NCI-H510A treated with DMSO at 0.1 percent for 48 hours (cell line): Measurements from ENCODE around the gene PRSS3.
A peak's percentile ranks its signal among the peaks of the same experiment; 100 is the strongest.
"Not testable (repeated sequence)": the region's sequence is repeated elsewhere in the genome, so short reads cannot be mapped to it uniquely, and the experiment has no call there.

ENCODE experiments used
- DNase-seq: peaks from one replicate; lab custom pipeline; 2025; lab: John Stamatoyannopoulos, UW

Gene PRSS3

DNA sequence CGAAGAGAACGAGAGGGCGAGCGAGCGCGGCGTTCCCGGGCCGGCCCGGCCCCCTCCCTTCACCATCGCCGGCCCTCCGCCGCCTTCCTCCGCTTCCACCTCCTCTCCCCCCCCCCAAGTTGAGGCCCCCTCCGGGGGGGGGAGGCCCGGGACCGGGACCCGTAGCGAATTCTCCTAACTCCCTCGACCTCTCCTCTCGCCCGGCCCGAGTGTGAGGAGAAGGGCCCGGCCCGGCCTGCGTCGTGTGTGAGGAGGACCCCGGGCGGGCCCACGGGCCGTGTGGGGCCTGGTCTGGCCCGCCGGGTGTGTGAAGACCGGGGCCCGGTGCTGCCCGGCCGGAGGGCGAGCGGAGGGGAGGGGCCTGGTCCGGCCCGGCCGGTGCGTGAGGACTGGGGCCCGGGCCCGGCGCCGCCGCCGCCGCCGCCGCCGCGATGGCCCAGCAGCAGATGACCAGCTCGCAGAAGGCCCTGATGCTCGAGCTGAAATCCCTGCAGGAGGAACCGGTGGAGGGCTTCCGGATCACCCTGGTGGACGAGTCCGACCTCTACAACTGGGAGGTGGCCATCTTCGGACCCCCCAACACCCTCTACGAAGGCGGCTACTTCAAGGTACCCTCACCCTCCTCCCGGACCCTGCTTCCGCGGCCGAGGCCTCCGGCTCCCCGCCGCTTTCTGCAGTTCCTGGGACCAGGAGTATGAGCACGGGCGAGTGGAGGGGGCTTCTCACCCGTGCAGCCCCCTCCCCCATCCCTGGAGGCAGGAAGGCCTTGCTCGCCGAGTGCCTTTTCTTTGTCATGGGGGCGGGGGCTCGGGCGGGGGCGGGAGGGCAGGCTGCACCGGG, 22.2 kb downstream of the PRSS3 start:
- peak; percentile 13 for DNase-seq

DNA sequence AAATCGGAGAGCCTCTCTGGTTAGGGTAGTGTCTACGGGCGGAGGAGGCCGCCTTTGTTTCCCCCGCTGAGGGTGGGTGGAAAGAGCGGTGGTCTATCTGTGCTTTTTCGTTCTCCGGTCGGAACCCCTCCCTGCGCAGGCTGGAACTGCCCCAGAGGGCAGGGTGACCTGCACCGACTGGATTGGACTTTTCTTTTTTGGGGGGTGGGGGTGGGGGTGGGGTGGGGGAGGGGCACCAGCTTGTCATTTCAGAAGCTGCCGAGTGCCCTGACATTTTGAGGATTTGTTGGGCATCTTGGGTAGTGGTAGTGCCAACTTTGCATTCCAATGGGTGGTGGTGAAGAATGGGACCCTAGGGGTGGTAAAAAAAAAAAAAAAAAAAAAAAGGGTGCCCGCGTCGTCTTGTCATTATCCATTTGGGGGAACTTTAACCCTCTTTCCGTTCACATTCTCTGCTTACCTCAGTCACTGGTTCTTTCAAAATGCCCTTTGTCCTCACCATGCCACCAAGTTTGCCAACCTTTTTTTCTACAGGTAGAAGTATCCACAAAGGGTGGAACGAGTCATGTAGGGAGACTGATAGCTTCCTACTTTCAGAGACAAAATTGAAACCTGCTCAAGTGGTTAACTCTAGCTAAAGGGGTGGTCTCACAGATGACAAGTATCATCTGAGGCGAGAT, 22.9 kb downstream of the PRSS3 start:
- DNase-seq, result no peak

DNA sequence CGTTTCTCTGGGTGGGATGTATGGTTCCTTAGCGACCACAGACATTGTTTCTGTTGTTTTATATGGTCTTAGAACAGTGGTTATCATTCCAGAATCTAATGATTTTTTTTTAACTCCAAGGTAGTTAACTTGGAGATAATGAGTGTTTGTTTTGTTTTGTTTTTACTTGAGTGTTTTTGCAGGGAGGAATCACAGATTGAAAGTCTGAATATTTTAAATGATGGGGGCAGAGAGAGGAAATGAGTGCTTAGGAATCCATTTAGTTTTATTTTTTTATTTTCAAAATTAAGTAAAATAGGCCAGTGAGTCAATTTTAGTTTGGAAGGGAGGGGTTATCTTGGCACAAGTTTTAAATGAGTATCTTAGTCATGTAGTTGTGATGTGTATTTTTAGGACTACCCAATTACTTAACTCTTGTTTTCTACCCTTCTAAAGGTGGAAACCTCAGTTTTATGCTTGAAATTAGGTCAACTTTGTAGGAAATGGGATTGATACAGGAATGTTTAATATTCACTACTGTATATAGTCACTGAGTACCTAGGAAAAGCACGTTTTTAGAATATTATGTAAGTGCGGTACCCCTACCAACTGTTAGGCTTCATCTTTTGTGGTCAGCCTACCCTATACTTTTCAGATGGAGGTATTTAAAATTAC, 23.6 kb downstream of the PRSS3 start:
- DNase-seq, result no peak

DNA sequence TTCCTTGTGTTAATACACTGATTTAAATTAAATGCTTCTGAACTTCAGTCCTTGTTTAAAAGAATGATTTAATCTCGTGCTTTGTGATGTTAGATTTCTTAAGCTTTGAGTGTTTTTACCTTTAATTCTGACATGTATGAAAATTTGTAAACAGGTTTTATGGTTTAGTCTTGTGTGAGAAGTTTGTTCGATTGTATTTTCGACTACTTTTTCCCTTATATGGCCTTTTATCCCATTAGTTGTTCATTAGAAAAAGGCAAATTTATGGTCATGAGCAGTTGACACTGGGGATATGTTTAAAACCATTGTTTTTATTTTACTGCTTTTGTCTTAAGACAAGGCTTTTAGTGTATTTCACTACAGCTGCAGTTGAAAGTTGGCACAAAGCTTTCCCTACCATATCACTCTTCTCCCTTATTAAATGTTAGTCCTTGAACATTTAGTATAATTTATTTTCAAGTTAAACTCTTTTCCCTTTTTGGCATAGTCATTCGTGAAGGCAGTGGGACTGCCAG, 24.9 kb downstream of the PRSS3 start:
- no peak for DNase-seq

DNA sequence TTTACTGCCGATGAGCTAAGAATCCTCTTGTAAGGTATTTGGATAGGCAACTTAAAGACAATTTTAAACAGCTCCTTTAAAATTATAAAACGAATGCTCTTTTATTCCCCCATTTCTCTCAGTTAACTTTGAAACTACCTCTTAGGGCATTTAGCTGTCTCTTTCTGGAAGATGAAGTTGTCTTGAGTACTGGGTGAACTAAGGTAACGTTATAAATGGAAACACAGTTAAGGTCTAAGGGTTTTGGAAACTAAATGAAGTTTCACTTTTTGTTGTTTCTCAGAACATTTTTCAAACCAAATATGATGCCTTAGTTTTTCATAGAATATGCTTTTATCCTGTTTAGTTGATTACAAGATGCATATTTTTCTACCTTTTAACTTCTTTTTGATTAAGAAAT, 28.4 kb downstream of the PRSS3 start:
- DNase-seq, result no peak

DNA sequence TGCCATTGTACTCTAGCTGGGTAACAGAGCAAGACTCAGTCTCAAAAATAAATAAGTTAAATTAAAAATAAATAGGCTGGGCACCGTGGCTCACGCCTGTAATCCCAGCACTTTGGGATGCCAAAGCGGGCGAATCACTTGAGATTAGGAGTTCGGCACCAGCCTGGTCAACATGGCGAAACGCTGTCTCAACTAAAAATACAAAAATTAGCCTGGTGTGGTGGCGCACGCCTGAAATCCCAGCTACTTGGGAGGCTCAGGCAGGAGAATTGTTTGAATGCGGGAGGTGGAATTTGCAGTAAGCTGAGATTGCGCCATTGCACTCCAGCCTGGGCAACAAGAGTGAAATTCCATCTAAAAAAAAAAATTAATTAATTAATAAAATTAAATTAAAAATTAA, 31.9 kb downstream of the PRSS3 start:
- not testable (repeated sequence) for DNase-seq

DNA sequence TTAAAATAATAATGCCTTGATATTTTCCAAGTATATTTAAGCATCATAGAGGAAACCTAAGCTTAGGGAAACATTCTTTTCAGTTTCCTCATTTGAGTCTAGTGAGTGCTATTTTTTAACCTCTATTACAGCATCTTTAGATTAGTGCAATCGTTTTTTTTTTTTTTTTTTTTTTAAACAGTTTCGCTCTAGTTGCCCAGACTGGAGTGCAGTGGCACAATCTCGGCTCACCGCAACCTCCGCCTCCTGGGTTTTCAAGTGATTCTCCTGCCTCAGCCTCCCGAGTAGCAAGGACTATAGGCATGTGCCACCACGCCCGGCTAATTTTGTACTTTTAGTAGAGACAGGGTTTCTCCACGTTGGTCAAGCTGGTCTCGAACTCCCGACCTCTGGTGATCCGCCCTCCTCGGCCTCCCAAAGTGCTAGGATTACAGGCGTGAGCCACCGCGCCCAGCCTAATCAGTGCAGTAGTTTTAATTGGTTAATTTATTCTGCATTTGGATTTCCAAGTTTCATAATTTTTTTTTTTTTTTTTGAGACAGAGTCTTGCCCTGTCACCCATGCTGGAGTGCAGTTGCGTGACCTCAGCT, 34.4 kb downstream of the PRSS3 start:
- DNase-seq, result not testable (repeated sequence)

DNA sequence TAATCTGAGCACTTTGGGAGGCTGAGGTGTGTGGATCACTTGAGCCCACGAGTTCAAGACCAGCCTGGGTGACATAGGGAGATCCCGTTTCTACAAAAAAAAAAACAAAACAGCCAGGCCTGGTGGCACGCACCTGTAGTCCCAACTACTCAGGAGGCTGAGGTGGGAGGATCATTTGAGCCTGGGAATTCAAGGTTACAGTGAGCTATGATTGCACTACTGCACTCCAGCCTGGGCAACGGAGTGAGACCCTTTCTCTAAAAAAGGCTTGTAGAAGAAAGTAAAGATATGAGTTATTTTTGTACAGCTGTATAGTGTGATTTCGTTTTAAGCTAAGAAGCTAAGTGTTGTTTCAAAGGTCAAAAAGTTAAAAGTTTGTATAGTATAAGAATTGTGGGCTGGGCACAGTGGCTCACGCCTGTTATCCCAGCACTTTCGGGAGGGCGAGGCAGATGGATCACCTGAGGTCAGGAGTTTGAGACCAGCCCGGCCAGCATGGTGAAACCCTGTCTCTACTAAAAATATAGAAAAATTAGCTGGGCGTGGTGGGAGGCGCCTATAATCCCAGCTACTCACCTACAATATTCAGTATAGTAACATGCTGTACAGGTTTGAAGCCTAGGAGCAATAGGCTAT, 40.4 kb downstream of the PRSS3 start:
- no peak for DNase-seq

DNA sequence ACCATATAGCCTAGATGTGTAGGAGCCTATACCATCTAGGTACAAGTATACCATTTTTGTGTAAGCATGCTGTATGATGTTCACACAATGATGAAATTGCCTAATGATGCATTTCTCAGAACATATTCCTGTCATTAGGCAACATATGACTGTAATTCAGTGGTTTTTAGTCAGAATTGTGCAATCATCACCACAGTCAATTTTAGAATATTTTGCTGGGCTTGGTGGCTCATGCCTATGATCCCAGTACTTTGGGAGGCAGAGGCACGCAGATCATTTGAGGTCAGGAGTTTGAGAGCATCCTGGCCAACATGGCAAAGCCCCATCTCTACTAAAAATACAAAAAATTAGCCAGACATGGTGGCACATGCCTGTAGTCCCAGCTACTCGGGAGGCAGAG, 40.9 kb downstream of the PRSS3 start:
- DNase-seq, result not testable (repeated sequence)

DNA sequence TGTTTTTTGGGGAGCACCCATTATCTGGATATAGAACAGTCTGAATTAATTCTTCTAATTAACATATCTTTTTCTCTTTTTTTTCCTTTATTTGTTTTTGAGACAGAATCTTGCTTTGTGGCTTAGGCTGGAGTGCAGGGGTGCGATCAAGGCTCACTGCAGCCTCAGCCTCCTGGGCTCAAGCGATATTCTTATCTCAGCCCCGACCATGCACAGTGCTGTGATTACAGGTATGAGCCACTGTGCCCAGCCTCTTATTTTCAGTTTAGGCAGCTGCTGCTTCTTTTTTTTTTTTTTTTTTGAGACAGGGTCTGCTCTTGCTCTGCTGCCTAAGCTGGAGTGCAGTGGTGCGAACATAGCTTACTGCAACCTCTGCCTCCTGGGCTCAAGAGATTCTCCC, 41.8 kb downstream of the PRSS3 start:
- DNase-seq, result no peak

DNA sequence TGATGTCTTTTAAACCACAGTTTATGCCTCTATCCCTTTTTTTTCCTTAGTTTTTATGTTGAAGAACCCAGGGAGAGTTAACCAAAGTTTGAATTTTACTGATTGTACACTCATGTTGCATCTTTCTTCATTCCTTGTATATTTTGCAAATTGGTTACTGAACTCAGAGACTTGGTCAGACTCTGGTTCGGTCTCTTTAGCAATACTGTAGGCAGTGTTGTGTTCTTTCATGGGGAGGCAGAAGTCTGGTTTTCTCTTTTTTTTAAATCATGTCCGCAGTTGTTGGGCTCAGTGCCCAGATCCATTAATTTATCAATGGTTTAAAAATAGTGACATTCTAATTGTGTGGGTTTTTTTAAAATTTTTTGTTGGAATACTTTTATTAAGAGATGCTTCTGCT, 45.0 kb downstream of the PRSS3 start:
- no peak for DNase-seq

DNA sequence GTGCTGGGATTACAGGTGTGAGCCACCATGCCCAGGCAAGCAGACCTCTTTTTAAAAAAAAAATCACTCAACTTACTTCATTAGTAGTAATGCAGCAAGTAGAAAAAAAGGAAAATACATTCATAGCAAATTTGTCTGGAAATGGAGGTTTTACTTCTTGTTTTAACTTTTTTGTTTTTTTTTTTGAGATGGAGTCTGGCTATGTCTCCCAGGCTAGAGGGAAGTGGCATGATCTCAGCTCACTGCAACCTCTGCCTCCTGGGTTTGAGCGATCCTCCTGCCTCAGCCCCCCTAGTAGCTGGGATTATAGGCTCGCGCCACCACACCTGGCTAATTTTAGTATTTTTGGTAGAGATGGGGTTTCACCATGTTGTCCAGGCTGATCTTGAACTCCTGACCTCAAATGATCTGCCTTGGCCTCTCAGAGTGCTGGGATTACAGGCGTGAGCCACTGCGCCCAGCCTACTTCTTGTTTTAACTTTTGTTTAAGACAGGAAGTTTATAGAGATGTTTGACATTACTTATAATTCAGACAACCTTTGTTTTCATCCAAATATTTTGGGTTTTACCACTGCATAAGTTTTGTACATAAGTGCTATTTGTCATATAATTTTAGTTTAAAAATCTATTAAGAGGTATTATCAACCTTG, 48.1 kb downstream of the PRSS3 start:
- DNase-seq, result no peak

DNA sequence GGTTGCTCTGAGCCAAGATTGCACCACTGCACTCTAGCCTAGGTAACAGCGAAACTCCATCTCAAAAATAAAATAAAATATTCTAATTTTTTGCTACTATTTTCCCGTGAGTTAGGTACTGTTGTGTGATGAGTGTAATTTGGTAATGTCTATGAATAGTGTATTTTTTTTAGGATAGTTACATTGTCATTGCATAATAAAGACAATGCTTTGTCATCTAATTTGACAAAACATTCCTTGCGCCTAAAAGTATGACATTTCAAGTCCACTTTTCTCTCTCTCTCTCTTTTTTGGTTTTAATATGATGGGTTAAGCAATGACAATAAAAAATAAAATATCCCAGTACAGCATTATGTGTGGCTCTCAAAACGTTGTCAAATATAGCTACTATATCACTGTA, 50.9 kb downstream of the PRSS3 start:
- no peak for DNase-seq

DNA sequence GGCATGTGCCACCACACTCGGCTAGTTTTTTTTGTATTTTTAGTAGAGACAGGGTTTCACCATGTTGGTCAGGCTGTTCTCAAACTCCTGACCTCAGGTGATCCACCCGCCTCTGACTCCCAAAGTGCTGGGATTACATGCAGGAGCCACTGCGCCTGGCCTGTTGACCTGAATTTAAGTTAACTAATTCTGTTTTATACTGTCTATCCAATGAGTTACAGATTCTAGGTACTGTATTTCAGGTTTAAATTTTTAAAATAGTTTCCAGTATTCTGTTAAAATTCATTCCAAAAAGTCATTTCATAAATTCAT, 52.5 kb downstream of the PRSS3 start:
- DNase-seq, result not testable (repeated sequence)
